Activated CD8-positive, alpha-beta T cell treated with anti-CD3 and anti-CD28 coated beads for 36 hours (primary cell): ENCODE results near the gene POLD4. TPM values are rescaled to one million over a fixed set of nuclear protein-coding genes. Genes with fewer than 3 reads are reported as not detected.

Experiments
- ATAC-seq: fragments of 200-7000 bp; cut with Tn5 transposase; one replicate; pipeline ENCODE4 v1.10.0; 2021; ENCODE audit warnings: mild to moderate bottlenecking, moderate library complexity
- CTCF ChIA-PET: fragments of 350-600 bp; sonication (Branson Sonifier 250); formaldehyde crosslinking; loops from one replicate; lab custom pipeline; 2021; ENCODE audit warnings: antibody characterized with exemption; lab: Charles Lee
- POLR2A ChIA-PET: fragments of 350-600 bp; sonication (Branson Sonifier 250); formaldehyde crosslinking; loops from one replicate; lab custom pipeline; 2021; ENCODE audit warnings: antibody characterized with exemption; lab: Charles Lee
- DNase-seq: peaks from one replicate; pipeline ENCODE4 v3.0.0-alpha.2; 2020
- H3K27ac Mint-ChIP-seq: one replicate; pipeline ENCODE4 v1.8.0; 2021; ENCODE audit warnings: mild to moderate bottlenecking, mixed read lengths
- H3K27me3 Mint-ChIP-seq: one replicate; pipeline ENCODE4 v1.8.0; 2021; ENCODE audit warnings: mixed read lengths
- H3K36me3 Mint-ChIP-seq: one replicate; pipeline ENCODE4 v1.8.0; 2021; ENCODE audit warnings: low read depth, mixed read lengths
- H3K4me1 Mint-ChIP-seq: one replicate; pipeline ENCODE4 v1.8.0; 2021; ENCODE audit warnings: low read depth, mixed read lengths
- H3K4me3 Mint-ChIP-seq: one replicate; pipeline ENCODE4 v1.8.0; 2021; ENCODE audit warnings: mild to moderate bottlenecking, moderate library complexity, mixed read lengths
- H3K9me3 Mint-ChIP-seq: one replicate; pipeline ENCODE4 v1.8.0; 2021; ENCODE audit warnings: mixed read lengths
- CTCF ChIP-seq: fragments of 200-600 bp; IDR thresholded peaks from one replicate; pipeline ENCODE4 v1.8.0; 2022; ENCODE audit warnings: antibody characterized with exemption, mild to moderate bottlenecking
- intact Hi-C: fragments of 100-400 bp; cut with micrococcal nuclease; formaldehyde crosslinking; loops from one replicate; pipeline ENCODE4 v1.10.0; 2022
- total RNA-seq, 2 experiments: library from RNA; stranded (reverse); gene quantifications; one replicate each; pipeline ENCODE4 v1.2.3, GENCODE V29; 2021

Gene POLD4
- total RNA-seq, 2 experiments from 2014 or later = 34.1 to 36.1 TPM

DNA sequence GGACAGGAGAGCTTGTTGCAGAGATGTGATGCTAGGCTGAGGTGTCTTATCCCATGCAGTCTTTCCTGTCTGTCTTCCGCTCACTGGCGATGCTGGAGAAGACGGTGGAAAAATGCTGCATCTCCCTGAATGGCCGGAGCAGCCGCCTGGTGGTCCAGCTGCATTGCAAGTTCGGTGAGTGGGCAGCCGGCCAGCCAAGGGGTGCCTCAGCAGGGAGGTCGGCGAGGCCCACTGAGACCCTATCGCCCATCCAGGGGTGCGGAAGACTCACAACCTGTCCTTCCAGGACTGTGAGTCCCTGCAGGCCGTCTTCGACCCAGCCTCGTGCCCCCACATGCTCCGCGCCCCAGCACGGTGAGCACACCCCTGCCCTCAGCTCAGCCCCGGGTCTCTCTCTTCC lies 40.1 kb upstream of the POLD4 start:
- intact Hi-C loops = no loop called here
- H3K9me3 Mint-ChIP-seq = no peaks in the 10 kb centered on the region
- ATAC-seq = no peak
- CTCF ChIA-PET = interaction anchor here (6.1 kb wide), 1 partner anchor 11 kb away, joined by 36 read pairs; no protein-coding TSS in a partner anchor
- no peaks in the 10 kb centered on the region for H3K27me3 Mint-ChIP-seq
- H3K4me3 Mint-ChIP-seq = peak overlapping the region; percentile 92
- H3K27ac Mint-ChIP-seq = peak overlapping the region; percentile 35
- peaks cover 24% of the 10 kb centered on the region for H3K36me3 Mint-ChIP-seq
- H3K4me1 Mint-ChIP-seq = peaks cover 46% of the 10 kb centered on the region
- DNase-seq = no peak
- POLR2A ChIA-PET = interaction anchor here (1.3 to 7.9 kb wide), 6 partner anchors 8 to 44 kb away, joined by 5 to 40 read pairs (median 16); partner anchors contain the start of genes POLD4, PPP1CA, PTPRCAP and RPS6KB2
- TF ChIP-seq CTCF = no peak

DNA sequence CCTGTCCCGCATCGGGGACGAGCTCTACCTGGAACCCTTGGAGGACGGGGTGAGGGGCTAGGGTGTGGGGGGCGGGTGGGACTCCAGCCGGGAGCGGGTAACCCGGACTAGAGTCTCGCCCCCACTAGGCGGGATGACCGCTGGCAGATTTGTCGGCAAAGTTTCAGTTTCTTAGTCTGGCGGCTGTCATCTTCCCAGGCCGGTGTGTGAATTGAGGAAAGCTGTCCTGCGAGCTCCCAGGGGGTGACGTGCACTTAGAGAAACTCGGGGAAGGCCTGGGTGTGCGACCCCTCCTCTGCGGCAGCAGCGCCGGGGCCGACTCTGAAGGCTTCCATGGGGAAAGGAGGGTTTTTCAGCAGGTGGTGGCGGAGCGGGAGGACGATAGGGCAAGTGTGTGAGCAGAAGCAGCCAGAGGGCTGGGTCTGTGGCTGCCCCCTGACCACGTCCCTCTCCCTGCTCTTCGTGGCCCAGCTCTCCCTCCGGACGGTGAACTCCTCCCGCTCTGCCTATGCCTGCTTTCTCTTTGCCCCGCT lies 38.9 kb upstream of the POLD4 start:
- Mint-ChIP-seq H3K9me3 (no peaks in the 10 kb centered on the region), H3K36me3 (peaks cover 15% of the 10 kb centered on the region), H3K27me3 (no peaks in the 10 kb centered on the region), H3K4me3 (peak overlapping the region; percentile 92), H3K4me1 (peaks cover 35% of the 10 kb centered on the region), H3K27ac (peak overlapping the region; percentile 68)
- intact Hi-C loops = no loop called here
- DNase-seq (peak; percentile 29), ATAC-seq (no peak)
- TF ChIP-seq CTCF = no peak
- POLR2A ChIA-PET = interaction anchor here (0.6 to 4.4 kb wide), 18 partner anchors 10 to 153 kb away, joined by 3 to 40 read pairs (median 6); partner anchors contain the start of genes ANKRD13D, POLD4, PPP1CA and PTPRCAP
- CTCF ChIA-PET = interaction anchor here (0.8 to 6.1 kb wide), 12 partner anchors 8 to 152 kb away, joined by 3 to 36 read pairs (median 4); partner anchors contain the start of genes PPP1CA and TMEM134

DNA sequence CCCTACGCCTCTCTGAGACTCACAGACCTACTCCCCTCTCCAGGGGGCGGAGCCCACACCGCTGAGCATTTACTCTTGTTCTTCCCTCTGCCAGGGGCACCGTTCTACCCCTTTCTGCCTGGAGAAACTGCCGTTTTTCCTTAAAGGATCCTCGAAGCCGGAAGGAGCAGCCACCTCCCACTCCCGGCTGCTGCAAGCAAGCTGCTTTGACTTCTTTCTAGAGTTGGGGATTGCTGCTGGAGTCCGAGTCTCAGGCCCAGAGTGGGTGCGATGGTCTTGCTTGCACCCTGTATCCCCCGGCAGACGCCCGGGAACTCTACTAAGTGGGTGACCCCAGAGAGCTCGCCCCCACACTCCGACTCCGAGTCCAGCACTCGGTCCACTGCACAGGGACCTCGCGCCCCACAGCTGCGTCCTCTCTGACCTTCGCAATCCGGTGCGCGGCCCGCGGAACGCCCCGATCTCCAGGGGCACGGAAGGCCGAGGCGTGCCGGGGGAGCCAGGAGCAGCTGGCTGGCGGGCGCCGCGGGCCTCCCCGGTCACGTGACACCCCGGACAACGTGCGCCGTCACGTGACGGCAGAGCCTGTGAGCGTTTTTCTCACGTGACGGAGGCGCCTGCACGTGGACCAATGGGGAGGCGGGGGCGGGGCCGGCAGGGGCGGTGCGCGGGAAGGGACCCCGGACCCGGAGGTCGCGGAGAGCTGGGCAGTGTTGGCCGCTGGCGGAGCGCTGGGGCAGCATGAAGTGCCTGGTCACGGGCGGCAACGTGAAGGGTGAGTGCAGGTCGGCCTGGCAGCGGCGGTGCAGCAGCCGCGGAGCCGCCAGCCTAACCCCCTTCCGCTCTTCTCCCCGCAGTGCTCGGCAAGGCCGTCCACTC lies 38.2 kb upstream of the POLD4 start, which contains the start of gene RAD9A:
Gene RAD9A, plus strand, starts transcription at position 683 of the 879 bp plus-strand sequence. Its CDS starts 59 bp downstream, at position 742.
- H3K27me3 Mint-ChIP-seq = no peaks in the 10 kb centered on the region
- peak; percentile 77 for ATAC-seq
- POLR2A ChIA-PET = interaction anchor here (0.6 to 4.4 kb wide), 19 partner anchors 10 to 152 kb away, joined by 3 to 40 read pairs (median 4); partner anchors contain the start of genes ANKRD13D, POLD4, PPP1CA and PTPRCAP
- peak; percentile 96 for DNase-seq
- H3K4me1 Mint-ChIP-seq = peaks cover 30% of the 10 kb centered on the region
- peak within 1 kb of the TSS; percentile 77 for H3K27ac Mint-ChIP-seq
- H3K36me3 Mint-ChIP-seq = peaks cover 10% of the 10 kb centered on the region
- CTCF ChIA-PET = interaction anchor here (0.8 to 6.1 kb wide), 16 partner anchors 9 to 214 kb away, joined by 3 to 36 read pairs (median 4); partner anchors contain the start of genes PPP1CA and TMEM134
- no peak for TF ChIP-seq CTCF
- H3K9me3 Mint-ChIP-seq = no peaks in the 10 kb centered on the region
- peak within 1 kb of the TSS; percentile 92 for H3K4me3 Mint-ChIP-seq
- intact Hi-C loops = no loop called here

GRCh38 chr11:67390947-67391303 lies 37.6 kb upstream of the POLD4 start:
- ChIA-PET POLR2A (interaction anchor here (1.2 to 4.4 kb wide), 10 partner anchors 11 to 151 kb away, joined by 3 to 40 read pairs (median 6); partner anchors contain the start of genes ANKRD13D, POLD4, PPP1CA and RPS6KB2), CTCF (interaction anchor here (1.0 to 6.1 kb wide), 11 partner anchors 9 to 215 kb away, joined by 3 to 36 read pairs (median 4); partner anchors contain the start of gene PPP1CA)
- peak overlapping the region; percentile 92 for H3K4me3 Mint-ChIP-seq
- peaks cover 10% of the 10 kb centered on the region for H3K36me3 Mint-ChIP-seq
- TF ChIP-seq CTCF = no peak
- ATAC-seq (no peak), DNase-seq (no peak)
- H3K4me1 Mint-ChIP-seq = peaks cover 26% of the 10 kb centered on the region
- no peaks in the 10 kb centered on the region for H3K9me3 Mint-ChIP-seq
- peak overlapping the region; percentile 77 for H3K27ac Mint-ChIP-seq
- no peaks in the 10 kb centered on the region for H3K27me3 Mint-ChIP-seq
- intact Hi-C loops = no loop called here
